Activated CD4-positive, CD25-positive, alpha-beta regulatory T cell treated with anti-CD3 and anti-CD28 coated beads, Interleukin-2, amount 50 U/mL, for 72 hours (primary cell): ENCODE data around the gene MAGI1.

Experiments used
- DNase-seq: peaks from one replicate; pipeline ENCODE4 v3.0.0; 2021

MAGI1 gene

DNA sequence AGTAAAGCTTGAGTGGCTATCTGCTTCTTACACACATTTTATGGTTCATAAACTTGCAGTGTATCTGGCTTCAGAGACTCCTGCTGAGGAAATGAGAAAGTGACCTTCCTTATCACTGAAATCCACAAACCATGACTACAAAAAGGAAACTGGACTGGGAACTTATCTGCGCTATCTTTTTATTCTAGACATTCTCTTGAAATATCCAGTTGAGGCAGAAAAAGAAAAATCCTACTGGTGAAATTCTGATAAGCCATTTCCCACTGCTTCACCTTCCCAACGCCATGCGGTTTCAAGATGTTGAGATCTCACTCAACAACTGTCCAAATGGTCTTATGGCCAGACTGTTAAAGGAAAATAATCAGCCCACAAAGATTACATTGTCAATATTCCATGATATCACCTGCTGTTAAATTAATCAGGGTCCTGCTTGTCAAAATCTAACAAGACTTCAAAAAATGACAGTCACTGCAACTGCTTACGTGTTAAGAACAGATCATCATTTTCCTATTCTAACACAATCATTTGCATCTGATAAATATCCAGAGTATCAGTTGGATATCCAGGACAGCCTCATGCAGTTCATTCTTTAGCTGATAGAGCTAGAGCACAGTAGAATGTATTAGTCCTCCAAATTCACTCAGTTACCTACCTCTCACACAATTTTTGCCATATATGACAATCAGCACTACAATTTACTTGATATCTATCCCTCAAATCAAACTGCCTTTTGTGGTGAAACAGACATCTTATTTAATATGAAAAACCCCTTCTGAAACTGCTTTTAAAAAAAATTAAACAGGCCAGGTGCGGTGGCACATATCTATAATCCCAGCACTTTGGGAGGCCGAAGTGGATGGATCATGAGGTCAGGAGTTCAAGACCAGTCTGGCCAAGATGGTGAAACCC, 538.1 kb downstream of the MAGI1 start:
- no peak for DNase-seq

DNA sequence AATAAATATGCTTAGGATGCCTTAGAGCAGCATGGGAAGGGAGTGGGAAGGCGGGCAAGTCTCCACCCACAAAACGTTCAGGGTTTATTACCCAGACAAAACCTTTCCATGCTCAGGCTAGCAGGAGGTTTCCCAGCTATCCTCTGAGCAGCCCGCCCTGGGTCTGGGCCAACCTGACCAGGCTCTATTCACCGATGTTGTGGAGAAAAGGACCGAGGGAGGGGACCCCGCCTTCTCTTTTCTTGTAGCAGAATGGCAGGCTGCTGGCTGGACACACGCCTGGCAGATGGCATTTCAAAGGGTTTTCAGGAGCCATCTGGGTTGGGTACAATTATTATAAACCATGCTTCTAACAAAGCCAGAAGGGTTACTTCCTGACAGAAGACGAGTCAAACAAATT, 540.9 kb downstream of the MAGI1 start:
- DNase-seq: no peak

DNA sequence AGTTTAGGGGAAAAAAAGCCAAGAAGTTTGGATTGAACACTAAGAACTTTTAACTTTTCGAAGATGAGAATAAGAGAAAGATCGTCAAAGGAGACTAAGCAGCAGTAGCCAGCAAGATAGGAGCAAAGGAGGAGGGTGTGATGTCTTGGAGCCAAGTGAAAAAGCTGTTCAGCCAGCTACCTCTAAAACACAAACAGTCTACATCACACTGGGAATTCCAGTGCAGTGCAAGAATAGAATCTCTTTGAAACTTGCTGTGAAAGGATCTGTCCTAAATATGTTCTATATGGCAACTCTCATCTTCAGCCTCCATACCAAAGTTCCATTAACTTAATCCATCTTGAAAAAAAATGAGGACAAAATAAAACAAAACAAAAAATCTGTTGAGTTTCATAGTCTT, 541.5 kb downstream of the MAGI1 start:
- DNase-seq: no peak

DNA sequence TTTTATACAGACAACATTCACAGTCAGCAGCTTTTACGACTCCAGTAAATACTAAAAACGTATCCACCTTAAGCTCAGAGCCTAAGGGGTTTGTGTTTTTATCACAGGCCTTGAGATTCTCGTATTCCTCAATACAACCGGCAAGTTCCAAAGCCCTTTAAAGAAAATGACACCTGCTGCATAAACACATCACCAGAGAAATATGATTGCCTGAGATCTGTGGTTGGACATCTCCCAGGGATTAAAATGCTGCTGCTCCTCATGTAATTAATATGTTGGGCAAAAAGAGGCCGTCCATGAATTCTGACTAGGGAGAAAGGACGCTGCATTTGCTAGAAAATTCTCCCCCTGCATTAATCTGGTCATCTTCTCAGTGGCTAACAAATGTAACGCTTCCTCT, 544.8 kb downstream of the MAGI1 start:
- DNase-seq: no peak

DNA sequence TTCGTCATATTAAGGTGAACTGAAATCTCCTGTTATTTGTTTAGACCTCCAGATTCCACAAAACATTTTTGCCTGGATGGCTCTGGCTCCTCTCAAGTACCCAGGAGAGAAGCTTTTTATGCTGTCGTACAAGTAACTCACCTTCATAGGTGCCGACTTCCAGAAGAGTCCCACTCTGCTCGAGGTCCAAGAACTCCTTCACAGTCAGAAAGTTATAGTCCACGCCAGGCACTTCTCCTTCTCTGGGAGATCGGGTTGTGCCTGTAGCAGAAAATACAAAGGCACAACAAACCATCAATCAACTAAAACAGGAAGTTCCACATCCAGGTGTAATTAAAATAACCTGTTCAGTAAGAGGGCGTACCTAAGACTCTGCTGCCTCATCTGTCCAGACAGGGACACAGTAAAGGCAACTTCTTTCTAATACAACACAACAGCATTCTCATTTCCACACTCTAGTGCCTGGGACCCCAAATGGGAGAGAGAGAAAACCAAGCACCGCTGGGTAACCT, 545.3 kb downstream of the MAGI1 start:
- no peak for DNase-seq

DNA sequence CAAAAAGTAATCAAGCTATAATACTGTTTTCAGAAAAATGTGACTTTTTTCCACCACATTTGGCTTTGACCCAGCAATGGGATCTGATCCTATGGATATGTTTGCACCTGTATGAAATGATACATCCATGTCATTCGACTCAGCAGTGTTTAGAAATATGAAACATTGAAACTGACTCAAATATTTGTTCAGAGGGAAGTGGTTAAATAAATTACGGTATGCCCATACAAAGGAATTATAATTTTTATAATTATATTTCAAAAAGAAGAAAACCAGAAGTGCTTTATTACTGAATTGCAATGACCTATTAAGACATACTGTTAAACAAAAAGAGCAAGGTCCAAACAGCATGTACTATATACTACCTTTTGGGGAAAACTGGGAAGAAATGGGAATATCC, 546.5 kb downstream of the MAGI1 start:
- no peak for DNase-seq

DNA sequence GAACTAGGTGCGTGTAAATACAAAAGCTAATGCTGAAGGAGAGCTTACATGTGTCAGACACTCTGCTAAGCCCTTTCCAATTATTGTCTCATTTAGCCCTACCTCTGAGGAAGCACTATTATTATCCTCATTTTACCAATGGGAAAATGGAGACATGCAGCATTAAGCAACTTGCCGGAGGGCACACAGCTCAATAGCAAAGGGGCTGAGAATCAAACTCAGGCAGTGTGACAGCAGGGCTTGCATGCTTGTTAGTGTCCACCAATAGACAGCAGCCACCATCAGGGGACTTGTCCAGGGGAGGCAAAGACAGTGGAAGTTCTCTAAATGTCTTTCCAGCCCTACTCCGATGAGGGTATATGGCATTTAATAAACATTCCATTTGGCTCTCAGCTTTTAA, 548.6 kb downstream of the MAGI1 start:
- no peak for DNase-seq

DNA sequence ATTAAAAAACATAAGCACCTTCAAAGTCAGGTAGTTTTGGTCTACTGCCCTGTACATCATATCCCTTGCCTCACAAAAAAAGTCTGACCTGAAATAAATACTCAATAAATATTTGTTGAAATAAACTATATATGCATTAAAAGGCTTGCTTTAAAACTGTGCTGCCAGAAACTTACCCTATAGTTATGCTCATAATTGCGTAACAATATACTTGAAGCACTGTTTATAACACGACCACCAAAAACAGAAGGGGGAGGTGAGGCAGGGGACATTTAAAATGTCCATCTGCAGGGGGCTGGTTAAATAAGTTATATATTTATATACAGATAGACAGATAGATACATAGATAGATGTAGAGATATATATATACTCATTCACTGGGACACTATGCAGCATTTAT, 549.5 kb downstream of the MAGI1 start:
- no peak for DNase-seq

DNA sequence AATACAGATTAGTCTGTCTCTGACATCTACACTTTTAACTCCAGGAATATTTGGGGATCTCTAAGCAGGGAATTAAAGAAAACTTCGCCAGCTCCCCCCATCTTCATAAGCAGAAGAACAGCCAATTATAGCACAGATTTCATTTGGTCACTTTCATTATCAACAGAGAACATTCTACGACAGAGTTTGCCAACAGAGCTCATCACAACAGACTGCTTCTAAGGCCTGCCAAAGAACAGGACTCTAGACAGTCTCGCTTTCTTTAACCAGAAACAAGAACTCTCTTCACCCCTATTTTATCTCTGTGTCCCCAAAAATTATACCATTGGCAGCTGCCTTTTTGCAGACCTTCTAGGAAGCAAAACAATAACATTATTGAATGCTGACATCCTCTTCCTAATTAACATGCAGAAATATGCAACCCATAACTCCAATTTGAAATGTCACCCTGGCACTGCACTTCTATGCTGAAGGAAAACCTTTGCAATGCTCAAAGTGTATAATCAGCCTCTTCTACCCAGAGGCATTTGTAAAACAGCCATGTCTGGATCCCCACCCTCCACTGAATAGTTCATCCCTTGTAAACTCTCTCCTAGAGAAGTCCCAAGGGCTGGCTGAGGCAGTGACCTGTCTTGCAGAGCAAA, 552.8 kb downstream of the MAGI1 start:
- DNase-seq: no peak

DNA sequence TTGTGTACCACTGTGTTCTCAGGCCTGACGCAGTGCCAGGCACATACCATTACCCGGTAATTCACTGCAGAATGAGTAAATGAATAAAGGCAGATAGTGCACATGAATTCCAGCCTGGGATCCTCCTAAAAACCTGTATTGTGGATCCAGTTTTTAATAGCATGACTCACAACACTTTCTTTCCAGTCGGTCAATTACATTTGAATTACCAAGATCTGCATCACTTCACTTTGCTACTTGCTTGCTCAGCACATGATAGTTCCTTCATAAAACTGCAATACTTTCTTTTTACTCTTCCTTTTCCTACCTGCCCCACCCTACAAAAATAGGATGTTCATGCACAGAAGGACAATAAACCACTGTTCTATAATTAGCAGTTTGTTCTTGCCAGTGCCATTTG, 553.8 kb downstream of the MAGI1 start:
- DNase-seq: no peak

DNA sequence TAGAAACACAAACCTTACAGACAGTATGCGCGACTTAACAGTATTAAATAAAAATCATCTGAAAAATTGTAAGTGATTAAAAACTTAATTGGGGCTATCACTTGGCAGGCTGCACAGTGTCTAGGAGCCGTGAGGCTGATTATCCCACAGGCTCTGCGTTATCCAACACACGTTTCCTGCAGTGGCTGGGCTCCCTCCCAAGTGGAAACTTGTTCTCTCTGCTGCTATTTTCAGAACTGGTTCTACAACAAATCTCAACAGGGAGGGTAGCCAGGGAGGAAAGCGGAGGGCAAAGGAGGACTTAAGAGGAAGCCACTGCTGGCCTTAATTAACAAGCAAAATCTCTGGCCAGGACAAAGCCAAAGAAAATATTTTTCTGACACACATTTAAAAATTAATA, 555.2 kb downstream of the MAGI1 start:
- DNase-seq: no peak

DNA sequence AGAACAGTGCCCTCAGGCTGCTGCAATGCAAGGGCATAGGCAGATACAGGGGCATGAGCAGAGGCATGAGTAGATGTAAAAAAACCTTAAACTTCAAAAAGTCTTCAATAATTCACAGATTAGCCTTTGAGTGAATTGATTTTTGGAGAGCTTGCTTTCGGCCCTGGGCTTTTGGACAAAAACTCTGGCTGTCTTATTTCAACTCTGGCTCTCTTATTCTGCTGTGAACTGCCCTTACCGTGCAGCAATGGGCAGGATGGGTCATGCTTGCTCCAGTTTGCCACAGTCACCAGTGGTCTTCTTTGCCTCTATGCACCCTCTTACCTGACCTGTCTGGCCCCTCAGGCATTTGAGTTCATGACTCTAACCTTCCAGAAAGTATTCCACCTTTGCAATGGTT, 555.7 kb downstream of the MAGI1 start:
- DNase-seq: no peak

DNA sequence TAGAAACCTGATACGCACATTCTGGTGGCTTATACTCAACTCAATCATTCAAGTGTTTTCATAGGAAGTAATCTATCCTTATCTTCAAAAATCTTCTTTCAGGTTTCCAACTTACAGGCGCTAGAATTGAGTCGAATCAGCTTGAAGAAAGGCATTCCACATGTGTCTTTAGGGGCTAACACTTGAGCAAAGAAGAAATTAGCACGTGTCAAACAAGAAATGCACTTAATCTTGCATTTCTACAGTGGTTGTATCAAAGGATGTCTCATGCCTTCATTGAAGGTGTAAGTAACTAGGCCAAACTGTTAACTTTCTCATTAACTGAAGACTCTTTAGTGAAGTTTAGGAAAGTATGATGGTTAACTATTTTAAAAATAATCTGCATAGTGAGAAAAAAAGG, 557.6 kb downstream of the MAGI1 start:
- DNase-seq: no peak

DNA sequence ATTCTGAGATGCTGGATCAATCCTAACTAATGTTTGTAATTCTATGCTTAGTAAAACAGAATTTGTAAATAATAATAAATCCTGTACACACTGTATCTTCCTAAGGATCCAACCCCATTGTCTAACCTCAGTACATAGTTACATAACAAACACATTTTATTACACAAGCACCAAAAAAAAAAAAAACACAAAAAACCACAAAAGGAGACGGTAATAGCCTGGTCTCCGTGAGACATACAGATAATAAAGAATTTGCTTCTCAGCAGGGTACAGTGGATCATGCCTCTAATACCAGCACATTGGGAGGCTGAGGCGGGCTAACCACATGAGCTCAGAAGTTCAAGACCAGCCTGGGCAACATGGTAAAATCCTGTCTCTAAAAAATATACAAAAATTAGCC, 558.7 kb downstream of the MAGI1 start:
- no peak for DNase-seq

DNA sequence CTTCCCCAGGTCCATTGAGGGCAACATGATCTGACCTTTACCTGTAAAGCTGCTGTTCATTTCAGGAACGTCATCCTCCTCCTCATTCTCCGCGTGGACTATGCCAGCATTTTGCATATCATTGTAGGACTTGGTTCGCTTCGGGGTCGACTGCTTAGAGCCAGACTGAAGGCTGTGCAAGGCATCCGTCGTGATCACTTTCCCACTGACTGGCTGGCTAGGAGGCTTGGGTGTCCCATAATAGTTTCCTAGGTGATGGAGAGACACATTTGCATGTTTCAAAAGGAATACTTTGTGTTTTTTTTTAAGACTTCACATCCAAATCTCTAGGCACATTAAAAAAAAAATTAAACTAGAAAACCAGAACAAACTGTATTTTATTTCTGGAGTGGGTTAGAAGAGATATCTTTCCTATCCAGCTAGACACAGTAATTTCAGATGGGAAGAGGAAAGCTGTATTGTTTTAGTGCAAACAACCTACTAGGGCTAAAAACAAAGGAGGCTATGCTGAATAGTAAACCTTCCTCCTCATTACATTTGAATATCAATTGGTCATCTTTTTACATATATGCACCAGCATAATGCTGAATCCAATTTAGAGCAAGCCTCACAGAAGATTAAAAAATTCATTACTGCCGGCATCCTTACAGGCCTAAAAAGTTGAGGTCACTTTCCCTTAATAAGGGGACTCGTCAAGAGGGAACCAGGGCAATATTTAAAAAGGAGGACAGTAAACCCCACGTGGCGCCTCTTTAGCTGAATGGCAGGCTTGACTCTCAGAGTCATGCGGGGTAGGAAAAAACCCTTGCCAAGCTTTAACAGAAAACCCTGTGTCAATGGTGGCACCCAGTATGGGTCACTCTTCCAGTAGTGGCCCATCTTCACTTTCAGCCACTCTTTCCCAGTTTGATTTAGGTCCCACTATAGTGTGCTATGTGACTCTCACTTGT, 559.9 kb downstream of the MAGI1 start:
- no peak for DNase-seq

DNA sequence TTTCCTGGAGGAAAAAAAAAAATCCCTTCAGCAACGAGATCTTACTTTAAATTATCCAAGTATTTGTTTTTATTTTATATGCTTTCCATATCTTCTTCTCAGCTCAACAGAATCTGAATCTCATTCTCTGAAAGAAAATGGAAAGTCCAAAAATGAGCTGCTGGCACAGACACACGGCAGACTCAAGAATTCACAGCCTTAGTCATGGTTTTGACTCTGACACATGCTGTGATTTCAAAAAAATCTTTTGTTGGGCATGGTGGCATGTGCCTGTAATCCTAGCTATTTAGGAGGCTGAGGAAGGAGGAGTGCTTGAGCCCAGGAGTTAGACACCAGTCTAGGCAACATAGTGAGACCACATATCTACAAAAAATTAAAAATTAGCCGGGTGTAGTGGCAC, 565.0 kb downstream of the MAGI1 start:
- DNase-seq: no peak

DNA sequence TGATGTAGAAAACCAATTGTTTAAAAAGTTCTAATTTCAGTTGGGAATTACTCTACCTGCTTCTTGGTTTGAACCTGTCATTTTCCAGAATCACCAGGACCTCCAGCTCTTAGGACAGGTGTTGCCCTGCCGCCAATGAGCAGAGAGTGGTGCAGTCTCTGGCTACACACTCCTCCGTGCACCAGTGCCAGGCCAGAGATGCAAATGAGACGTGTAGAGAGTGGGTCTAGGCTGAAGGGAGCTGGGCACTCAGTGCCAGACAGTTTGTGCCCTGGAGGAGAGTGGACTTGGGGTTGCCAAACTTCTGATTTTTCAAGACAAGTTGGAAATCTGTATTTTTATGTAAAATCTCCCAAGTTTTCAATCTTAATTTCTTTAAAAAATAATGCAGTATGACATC, 566.2 kb downstream of the MAGI1 start:
- no peak for DNase-seq

DNA sequence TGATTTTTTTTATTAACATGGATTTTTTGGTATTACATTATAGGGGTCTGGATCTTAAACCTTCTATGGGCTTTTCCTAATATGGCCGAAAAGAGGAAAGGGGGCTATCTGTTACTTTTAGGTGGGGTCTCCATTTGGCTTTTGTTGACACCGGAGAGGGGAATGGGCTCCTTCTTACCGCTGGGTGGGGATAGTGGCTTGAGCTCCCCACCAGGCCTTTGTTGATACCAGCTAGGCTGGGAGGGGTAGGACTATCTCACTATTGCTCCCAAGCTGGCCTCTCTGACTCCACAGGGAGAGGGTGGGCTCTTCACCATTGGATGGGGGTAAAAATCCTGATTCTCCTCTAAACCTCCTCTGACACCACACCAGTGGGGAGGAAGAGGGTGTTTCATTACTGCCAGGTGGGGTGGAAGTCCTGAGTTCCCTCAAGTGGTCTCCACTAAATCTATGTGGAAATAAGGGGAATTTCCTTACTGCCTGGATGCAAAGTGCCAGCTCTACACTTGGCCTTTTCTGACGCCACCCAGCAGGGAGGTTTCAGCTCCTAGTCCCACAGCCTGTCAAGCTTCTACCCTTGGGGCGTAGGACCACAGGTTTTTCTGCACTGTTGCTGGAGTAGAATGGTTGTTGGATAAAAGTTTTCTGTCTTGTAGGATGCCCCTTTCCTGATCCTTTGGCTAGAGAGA, 572.3 kb downstream of the MAGI1 start:
- DNase-seq: no peak

DNA sequence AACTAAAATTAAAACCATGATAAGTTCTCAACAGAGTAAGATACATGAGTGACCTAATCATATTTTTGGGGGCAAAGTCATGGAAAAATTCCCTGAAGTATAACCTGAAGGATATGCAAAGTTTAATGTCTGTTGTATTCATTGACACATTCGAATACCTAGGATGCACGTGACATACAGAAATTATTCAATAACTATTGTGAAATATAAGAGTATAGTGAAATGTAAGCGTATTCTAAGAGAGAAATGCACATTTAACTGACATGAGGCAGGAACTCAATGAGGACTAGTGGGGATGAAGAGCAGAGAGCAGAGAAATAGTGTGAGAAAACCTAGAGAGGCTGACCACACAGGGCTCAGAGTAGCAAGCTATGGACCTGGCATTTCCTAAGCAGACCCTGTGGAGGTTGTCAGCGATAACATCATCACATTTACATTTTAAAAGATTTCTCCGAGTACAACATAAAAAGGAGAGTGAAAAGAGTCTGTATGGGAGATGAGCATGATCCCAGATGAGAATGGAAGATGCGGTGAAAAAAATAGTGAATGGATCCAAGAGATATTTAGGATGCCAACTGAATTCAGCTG, 588.8 kb downstream of the MAGI1 start:
- DNase-seq: no peak

DNA sequence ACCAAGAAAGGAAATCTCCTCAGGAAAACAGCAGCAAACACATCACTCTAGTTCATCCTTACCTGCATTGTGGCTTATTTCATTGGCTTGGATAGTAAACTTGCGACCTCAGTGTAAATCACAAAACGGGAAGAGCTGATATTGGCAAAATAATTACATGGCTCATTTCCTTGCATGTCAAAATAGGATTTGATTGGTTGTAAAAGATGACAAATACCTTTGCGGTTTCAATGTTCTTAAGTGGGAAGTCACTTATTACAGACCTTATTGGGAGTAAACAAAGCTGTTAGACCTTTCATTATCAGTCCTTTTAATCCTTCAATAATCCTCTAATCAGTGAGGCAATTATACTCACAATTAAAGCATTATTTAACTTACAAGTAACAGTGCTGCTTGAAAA, 590.6 kb downstream of the MAGI1 start:
- no peak for DNase-seq

DNA sequence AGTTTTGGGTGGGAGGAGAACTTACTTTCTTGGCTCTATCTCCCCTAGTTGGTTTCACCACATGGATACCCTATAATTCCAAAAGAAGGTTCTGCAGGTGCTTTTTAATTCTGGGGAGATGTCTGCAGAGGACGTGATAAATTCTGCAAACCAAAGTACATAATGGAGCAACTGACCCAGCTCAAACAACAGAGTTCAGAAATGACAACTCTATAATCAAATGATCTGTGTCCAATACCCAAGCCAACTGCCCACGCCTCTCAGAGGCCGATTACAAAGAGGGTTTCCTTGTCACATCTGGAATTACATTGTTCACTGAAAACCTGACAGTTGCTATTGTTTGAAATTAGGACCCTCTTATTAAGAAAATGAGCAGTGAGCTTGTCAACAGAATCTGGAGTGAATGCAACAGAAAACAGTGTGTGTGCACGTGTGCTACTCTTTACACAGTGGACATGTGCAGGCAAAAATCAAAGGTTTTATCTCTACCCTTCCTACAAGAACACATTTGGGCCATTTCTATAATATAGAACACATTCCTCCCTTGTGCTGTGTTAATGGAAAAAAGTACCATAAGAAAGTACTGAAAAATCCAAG, 593.0 kb downstream of the MAGI1 start:
- no peak for DNase-seq

DNA sequence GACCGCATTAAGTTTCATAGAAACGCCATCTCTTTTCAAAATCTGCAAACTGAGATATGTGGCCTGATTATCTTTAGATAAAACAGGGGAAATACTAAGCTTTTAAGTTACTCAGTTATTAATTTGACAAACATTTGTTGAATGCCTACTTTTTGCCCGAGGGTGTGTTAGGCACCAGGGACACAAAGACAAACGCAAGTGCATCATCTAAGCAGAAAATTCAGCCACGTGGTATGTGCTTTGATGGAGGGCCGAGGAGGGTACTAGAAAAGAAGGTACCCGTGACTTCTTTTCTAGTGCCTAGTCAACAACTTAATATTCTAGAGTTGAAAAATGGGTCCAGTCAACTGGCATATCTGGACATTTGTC, 594.3 kb downstream of the MAGI1 start:
- DNase-seq: no peak
